Calu3 (cell line): Measurements from ENCODE around the gene PRDX2. TPM values are rescaled to one million over a fixed set of nuclear protein-coding genes. Genes with fewer than 3 reads are reported as not detected.
A peak's percentile ranks its signal among the peaks of the same experiment; 100 is the strongest.
"Not testable (repeated sequence)": the region's sequence is repeated elsewhere in the genome, so short reads cannot be mapped to it uniquely, and the experiment has no call there.

ENCODE experiments used
- BruUV-seq: library from RNA; stranded (reverse); fragments of 400-500 nt; replicated peaks from 2 replicates; lab custom pipeline; 2021; lab: Mats Ljungman, UMichigan
- CTCF ChIA-PET: fragments of 300-600 bp; sonication (Branson Sonifier 250); formaldehyde crosslinking; loops from one replicate; lab custom pipeline; 2022; ENCODE audit warnings: antibody characterized with exemption; lab: Charles Lee
- DNase-seq: peaks from one replicate; pipeline ENCODE4 v3.0.0; 2022
- H3K27ac Mint-ChIP-seq: one replicate; pipeline ENCODE4 v1.8.0; 2022; ENCODE audit warnings: mixed read lengths; ENCODE audit not compliant: unreplicated experiment
- H3K27me3 Mint-ChIP-seq: one replicate; pipeline ENCODE4 v1.8.0; 2022; ENCODE audit warnings: mixed read lengths; ENCODE audit not compliant: unreplicated experiment
- H3K36me3 Mint-ChIP-seq: one replicate; pipeline ENCODE4 v1.8.0; 2022; ENCODE audit warnings: mild to moderate bottlenecking, moderate library complexity, mixed read lengths; ENCODE audit not compliant: insufficient read depth, unreplicated experiment
- H3K4me1 Mint-ChIP-seq: one replicate; pipeline ENCODE4 v1.8.0; 2022; ENCODE audit warnings: mild to moderate bottlenecking, low read depth, mixed read lengths; ENCODE audit not compliant: unreplicated experiment
- H3K4me3 Mint-ChIP-seq: one replicate; pipeline ENCODE4 v1.8.0; 2022; ENCODE audit warnings: mild to moderate bottlenecking, low read depth, moderate library complexity, mixed read lengths; ENCODE audit not compliant: unreplicated experiment
- H3K9me3 Mint-ChIP-seq: one replicate; pipeline ENCODE4 v1.8.0; 2022; ENCODE audit warnings: low read depth, mixed read lengths; ENCODE audit not compliant: unreplicated experiment
- CTCF ChIP-seq: fragments of 200-600 bp; IDR thresholded peaks from one replicate; pipeline ENCODE4 v1.8.0; 2022; ENCODE audit warnings: antibody characterized with exemption; ENCODE audit not compliant: unreplicated experiment
- intact Hi-C: fragments of 100-400 bp; cut with micrococcal nuclease; formaldehyde crosslinking; loops from one replicate; pipeline ENCODE4 v1.10.0; 2022; ENCODE audit not compliant: unreplicated experiment
- total RNA-seq: library from RNA; stranded (reverse); gene quantifications from 2 replicates; pipeline ENCODE4 v1.2.3, GENCODE V29; 2022

PRDX2 gene
- total RNA-seq, 1 experiment from 2014 or later: 135 TPM

- Mint-ChIP-seq H3K27ac (peak overlapping the region; percentile 52), H3K36me3 (peaks cover 47% of the 10 kb centered on the region), H3K9me3 (no peaks in the 10 kb centered on the region), H3K27me3 (no peaks in the 10 kb centered on the region), H3K4me3 (peak overlapping the region; percentile 59), H3K4me1 (peaks cover 15% of the 10 kb centered on the region)
- CTCF ChIA-PET: no interaction called here
- DNase-seq: peak; percentile 2
- no TSS peak for BruUV-seq
- intact Hi-C loops: no loop called here
- TF ChIP-seq CTCF: no peak
Observed at GRCh38 chr19:12800923-12801465, 606 bp downstream of the PRDX2 start.

- Mint-ChIP-seq H3K4me3 (peak overlapping the region; percentile 59), H3K4me1 (peaks cover 20% of the 10 kb centered on the region), H3K9me3 (no peaks in the 10 kb centered on the region), H3K27ac (peak overlapping the region; percentile 52), H3K36me3 (peaks cover 47% of the 10 kb centered on the region), H3K27me3 (no peaks in the 10 kb centered on the region)
- DNase-seq: no peak
- intact Hi-C loops: no loop called here
- TF ChIP-seq CTCF: no peak
- CTCF ChIA-PET: no interaction called here
- no TSS peak for BruUV-seq
Observed at GRCh38 chr19:12800466-12800770, 1.2 kb downstream of the PRDX2 start.

- Mint-ChIP-seq H3K27ac (no peak overlapping the region), H3K27me3 (no peaks in the 10 kb centered on the region), H3K9me3 (no peaks in the 10 kb centered on the region), H3K36me3 (peaks cover 52% of the 10 kb centered on the region), H3K4me1 (peaks cover 21% of the 10 kb centered on the region), H3K4me3 (peak overlapping the region; percentile 59)
- TSS peak; percentile 56 for BruUV-seq
- DNase-seq: no peak
- intact Hi-C loops: no loop called here
- CTCF ChIA-PET: no interaction called here
- no peak for TF ChIP-seq CTCF
Observed at GRCh38 chr19:12799742-12800465, 1.7 kb downstream of the PRDX2 start.

- peaks cover 73% of the 10 kb centered on the region for H3K36me3 Mint-ChIP-seq
- H3K9me3 Mint-ChIP-seq, H3K27me3 Mint-ChIP-seq, BruUV-seq, H3K4me3 Mint-ChIP-seq, intact Hi-C loops, H3K27ac Mint-ChIP-seq, DNase-seq: not testable (repeated sequence)
- H3K4me1 Mint-ChIP-seq: peaks cover 20% of the 10 kb centered on the region
- CTCF ChIA-PET: interaction anchor here (0.7 to 1.1 kb wide), 2 partner anchors 64 to 1379 kb away, joined by 3 read pairs; partner anchors contain the start of gene RGL3
Observed at GRCh38 chr19:12797607-12798006, 4.0 kb downstream of the PRDX2 start.

- DNase-seq: no peak
- Mint-ChIP-seq H3K27me3 (no peaks in the 10 kb centered on the region), H3K36me3 (peaks cover 73% of the 10 kb centered on the region), H3K4me1 (peaks cover 15% of the 10 kb centered on the region), H3K27ac (no peak overlapping the region), H3K9me3 (no peaks in the 10 kb centered on the region), H3K4me3 (no peak overlapping the region)
- BruUV-seq: no TSS peak
- CTCF ChIA-PET: interaction anchor here (0.7 to 1.1 kb wide), 2 partner anchors 63 to 1378 kb away, joined by 3 read pairs; partner anchors contain the start of gene RGL3
- intact Hi-C loops: no loop called here
- TF ChIP-seq CTCF: no peak
Observed at GRCh38 chr19:12797141-12797587, 4.4 kb downstream of the PRDX2 start.
